Measurements from ENCODE around the gene OR6C65.

DNA sequence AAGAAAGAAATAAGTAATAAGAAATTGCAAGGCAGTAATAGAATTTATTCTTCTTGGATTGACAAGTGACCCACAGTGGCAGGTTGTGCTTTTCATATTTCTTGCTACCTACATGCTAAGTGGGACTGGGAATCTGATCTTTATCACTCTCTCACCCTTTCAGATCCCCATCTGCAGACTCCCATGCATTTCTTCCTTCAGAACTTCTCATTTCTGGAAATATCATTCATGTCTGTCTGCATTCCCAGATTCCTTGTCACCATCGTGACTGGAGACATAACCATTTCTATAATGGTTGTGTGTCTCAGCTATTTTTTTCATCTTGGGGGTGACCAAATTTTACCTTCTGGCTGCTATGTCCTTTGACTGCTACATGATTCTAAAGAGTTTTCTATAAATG, 4.0 kb upstream of the OR6C65 start:
- TF ChIP-seq CTCF (conservative IDR thresholded peaks at IDR 0.05), result no peak
- no peak for TF ChIP-seq ZFX (IDR thresholded peaks at IDR 0.05)

All from C4-2B (cell line).